Kidney tubule cell (primary cell): Measurements from ENCODE around the gene UQCRHL.
"Not testable (repeated sequence)": the region's sequence is repeated elsewhere in the genome, so short reads cannot be mapped to it uniquely, and the experiment has no call there.

Source experiments
- DNase-seq: peaks from one replicate; pipeline ENCODE4 v3.0.0-alpha.2; 2018; ENCODE audit warnings: low spot score

Gene UQCRHL

DNA sequence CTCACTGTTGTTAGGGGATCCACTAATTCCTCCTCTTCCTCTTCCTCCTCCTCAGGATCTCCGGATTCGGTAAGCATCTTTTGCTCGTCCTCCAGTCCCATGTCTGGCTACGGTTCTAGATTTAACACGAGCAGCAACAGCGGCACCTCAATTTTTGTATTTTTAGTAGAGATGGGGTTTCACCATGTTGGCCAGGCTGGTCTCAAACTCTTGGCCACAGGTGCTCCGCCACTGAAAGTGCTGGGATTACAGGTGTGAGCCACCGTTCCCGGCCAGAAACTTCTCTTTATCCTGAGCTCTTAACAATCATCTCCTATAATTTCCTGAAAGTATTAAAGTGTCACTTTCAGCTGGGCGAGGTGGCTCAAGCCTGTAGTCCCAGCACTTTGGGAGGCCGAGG, at the start of gene UQCRHL:
TSS of gene UQCRHL (minus strand) at position 101 of the 400 bp plus-strand sequence. CDS start at position 101, 0 bp downstream.
- DNase-seq, result not testable (repeated sequence)

DNA sequence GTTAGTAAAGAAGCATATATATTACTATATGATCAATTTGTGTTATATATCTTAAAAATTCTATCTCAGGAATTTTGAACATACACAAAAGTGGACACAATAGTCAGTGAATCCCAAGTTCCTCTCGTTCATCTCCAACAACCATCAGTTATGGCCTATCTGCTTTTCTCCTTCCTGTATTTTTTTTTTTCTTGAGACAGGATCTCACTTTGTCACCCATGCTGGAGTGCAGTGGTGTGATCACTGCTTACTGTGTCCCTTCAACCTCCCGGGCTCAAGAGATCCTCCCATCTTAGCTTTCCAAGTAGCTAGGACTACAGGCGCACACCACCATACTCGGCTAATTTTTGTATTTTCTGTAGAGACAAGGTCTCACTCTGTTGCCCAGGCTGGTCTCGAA, 49.4 kb upstream of the UQCRHL start:
- no peak for DNase-seq

DNA sequence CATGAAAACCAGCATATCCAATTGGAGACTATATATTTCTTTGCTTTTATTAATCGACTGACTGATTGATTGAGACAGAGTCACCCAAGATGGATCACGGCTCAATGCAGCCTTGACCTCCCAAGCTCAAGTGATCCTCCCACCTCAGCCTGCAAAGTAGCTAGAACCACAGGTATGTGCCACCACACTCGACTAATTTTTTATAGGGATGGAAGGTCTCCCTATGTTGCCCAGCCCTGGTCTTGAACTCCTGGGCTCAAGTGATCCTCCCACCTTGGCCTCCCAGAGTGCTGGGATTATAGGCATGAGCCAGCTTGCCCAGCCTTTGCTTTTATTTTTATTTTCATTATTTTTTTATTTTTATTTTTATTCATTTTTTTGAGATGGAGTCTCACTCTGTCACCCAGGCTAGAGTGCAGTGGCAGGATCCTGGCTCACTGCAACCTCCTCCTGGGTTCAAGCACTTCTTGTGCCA, 45.4 kb upstream of the UQCRHL start:
- no peak for DNase-seq

DNA sequence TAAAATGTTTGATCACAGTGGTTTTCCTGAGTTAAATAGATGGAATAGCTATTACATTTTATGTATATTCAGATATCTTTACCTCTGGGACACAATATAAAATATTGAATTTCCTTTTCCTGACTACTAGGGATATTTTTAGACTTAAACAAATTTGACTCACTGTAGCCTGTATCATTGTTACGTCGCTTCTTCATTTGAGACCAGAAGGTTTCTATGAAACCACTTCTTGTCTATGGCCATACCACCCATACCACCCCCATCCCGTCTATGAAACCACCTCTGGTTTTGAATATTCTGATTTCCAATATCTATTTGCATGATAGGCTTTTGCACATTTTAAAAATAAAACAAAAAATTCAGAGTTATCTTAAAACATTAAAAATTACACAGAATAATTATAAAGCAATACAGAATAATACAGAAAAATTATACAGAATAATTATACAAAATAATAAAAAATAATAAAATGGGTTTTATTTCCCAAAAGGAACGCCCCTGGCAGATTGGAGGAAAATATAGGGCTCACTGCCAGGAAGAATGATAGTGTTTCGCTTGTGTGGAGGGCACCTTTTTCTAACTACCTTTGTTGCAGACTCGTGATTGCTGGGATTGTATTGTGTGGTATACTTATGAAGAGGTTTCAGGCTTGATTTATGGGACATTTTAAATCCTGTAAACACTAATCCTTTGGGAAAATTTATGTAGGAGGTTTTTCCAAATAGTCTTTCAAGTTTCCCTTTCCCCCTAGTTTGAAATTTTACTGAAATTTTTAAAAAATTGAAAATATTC, 44.8 kb upstream of the UQCRHL start:
- DNase-seq, result no peak

DNA sequence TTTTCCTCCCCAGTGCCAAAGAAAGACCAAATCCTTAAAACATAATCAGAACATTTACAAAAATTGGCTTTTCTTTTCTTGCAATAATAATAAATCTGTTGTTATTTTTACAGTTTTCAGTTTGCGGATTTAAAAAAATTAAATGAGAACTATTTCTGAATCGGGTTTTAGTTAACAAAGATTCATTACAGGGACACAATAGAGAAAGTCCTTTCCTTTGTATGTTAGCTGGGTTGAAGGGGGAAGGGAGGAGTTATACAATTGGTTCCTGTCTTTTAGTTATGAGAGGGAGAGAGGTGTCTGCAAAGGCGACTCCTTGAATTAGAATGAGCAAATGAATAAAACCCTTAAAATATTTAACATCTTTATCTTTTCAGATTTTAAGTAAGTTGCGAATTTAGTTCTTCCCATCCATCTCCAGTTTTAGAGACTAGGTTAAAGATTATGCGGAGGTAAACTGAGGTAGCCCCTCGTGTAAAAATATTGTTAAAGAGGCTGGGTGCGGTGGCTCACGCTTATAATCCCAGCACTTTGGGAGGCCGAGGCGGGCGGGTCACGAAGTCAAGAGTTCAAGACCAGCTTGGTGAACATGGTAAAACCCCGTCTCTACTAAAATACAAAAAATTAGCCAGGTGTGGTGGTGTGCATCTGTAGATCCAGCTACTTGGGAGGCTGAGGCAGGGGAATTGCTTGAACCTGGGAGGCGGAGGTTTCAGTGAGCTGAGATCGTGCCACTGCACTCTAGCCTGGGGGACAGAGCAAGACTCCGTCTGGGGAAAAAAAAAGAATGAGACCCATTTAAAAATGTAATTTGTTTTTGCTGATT, 44.0 kb upstream of the UQCRHL start:
- no peak for DNase-seq

DNA sequence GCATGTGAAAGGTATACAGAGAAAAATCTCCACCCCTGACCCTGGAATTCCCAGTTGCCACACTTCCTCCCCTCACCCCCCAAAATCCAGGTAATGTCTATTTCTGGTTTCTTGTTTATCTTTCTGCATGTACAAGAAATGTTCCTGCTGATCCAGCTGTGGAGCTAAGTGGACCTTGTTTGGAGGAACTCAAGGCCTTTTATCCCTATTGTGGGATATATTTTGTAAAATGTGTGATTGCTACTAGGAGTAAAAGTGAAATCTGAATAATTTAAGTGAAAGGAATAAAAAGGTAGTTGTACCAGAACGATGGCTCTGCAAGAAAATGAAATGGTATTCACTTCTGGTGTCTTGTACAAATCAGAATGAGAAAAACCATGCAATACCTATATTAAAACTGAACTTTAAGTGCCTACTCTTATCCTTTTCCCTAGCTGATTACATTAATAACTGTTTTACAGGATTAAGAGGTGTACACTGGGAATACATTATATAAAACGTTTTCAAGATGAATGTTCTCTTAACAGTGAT, 43.1 kb upstream of the UQCRHL start:
- DNase-seq, result no peak

DNA sequence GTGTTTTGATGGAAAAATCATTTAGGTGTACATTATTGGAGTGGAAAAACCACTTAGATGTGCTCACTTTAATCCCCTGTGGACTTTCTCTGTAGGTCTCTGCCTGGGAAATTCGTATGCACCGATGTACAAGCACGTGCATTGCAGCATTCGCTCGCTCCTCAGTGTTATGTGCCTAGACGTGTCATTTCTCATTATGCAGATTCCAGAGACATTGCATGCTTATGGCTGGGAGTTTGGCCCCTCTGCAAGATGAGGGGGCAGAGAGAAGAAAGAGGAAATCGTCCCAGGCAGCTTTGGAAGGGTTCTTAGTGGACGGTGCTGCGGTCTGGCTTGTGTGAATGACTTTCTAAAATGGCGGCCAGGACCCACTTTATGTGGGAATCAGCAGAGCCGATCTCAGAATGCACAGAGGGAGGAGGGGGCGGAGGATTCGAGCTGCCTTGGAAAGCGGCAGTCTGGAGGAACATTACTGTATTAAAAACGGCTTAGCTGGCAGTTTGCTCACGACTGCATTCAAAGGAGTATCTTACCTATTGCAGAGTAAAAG, 42.4 kb upstream of the UQCRHL start:
- DNase-seq, result peak; percentile 62

DNA sequence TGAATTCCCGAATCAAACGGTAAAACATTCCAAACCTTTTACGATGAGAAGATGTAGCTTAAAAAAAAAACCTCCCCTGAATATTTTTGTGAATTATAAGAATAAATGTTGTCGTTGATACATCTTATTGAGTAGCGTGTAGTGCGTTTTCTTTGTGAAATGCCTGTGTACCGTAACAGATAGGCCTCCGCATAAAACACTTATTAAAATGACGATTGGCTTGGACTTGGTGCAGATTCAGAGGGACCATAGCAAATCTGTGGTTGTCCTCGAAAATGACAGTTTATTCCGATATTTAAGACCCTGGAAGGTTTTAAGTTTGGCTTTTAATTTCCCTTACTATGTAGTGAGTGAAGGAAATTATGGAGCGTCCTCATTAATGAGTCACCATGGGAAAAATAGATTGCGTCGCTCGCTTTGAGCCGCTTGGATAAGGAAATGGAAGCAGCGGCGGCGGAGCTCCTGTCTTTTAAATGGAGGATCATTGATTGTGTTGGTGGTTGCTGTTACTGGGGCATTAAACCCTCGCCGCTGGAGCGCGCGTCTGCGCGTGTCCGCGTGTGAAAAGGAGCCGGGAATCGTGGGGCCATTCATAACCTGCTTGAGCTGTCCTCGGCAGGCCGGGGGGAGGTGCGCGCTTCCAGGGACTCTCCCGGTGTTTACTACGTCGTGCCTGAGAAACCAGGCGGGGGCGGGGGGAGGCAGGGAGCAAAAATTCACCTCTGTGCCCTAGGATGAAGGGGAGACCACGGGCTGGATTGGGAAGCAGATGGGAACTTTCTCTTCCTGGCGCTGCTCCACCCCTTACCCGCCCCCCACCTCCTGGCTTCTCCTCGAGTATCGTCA, 41.7 kb upstream of the UQCRHL start:
- peak; percentile 93 for DNase-seq

DNA sequence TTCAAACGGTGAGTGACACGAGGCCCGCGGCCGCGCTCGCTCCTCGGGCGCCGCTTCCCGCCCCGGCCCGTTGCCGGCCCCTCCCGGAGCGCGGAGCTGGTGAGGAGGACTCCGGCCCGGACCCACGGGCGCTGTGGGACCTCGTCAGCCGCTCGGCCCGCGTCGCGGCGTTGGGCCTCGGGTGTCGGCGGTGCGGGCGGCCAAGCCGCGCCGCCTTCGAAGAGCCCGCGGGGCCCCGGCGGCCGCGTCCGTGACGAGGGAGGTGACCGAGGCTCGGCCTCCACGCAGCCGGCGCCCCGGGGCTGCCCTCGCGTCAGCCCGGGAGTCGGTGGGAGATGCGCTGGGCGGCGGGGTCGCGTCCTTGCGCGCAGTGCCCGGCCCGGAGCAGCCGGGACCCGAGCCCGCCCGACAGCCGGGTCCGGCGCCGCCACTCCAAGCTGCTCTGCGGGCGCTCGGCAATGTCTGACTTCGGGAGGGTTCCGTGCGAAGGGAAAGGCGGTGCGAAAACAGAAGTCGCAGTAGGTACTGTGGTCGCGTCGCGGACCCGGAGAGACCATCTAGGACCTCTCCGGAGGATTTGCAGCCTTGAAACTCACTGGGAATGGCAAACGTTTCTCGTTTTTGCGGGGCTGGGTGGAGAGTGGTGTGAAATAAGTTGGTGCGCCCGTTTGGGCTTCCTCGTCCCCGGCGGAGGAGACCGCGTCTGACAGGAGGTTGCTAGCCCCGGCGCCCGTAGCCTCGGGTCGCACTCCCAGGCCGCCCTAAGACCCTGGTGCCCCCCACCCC, 40.9 kb upstream of the UQCRHL start:
- peak; percentile 45 for DNase-seq

DNA sequence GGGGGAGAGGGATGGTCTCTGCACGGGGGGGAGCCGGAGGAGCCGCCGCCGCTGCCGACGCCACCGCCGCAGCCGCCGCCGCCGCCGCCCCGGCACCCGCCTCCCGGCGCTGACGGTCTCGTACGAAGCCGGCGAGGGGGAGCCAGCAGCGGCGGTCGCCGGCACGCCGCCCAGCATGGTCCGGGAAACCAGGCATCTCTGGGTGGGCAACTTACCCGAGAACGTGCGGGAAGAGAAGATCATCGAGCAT, 40.4 kb upstream of the UQCRHL start:
- no peak for DNase-seq

DNA sequence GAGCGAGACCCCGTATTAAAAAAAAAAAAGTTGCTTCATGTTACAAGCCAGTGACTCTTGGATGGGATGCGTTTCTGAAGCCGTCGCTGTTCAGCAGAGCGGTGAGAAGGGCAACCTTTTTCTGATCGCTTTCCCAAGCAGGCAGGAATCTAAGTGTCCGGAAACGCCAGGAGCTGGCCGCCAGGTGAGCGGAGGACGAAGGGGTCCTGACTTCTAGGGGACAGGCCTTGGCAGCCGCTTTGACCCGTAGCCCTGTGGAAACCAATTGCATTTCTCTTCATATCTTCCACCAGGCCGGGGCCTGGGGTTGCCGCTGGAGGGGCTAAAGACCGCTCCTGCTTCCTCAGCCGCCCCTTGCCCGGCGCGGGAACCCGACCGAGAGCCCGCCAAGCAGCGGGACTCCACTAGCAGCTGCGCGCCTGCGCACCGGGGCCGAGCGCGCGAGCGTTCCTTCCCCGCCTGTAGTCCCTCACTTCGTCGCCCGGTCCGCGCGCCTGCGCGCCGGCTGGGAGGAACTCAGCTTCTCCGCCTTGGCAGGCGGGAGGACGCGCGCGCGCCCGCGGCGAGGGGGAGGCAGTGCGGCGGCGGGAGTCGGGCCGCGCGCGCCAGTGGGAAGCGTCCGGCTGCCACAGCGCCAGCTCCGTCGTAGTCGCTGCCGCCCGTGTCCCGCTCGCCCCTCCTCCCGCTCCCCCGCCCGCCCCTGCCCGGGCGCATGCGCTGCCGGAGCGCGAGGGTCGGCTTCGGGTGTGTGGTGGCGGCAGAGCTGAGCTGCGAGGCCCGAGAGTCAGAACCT, 39.8 kb upstream of the UQCRHL start, which contains the start of gene SPEN:
TSS of gene SPEN (plus strand) at position 608 of the 793 bp plus-strand sequence. CDS start 361 bp downstream, outside the sequence.
- peak; percentile 98 for DNase-seq

DNA sequence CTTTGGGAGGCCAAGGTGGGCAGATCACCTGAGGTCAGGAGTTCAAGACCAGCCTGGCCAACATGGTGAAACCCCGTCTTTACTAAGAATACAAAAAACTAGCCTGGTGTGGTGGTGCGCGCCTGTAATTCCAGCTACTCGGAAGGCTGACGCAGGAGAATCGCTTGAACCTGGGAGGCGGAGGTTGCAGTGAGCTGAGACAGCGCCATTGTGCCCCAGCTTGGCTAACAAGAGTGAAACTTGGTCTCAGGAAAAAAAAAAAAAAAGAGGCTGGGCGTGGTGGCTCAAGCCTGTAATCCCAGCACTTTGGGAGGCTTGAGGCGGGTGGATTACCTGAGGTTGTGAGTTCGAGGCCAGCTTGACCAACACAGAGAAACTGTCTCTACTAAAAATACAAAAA, 38.6 kb upstream of the UQCRHL start:
- not testable (repeated sequence) for DNase-seq

DNA sequence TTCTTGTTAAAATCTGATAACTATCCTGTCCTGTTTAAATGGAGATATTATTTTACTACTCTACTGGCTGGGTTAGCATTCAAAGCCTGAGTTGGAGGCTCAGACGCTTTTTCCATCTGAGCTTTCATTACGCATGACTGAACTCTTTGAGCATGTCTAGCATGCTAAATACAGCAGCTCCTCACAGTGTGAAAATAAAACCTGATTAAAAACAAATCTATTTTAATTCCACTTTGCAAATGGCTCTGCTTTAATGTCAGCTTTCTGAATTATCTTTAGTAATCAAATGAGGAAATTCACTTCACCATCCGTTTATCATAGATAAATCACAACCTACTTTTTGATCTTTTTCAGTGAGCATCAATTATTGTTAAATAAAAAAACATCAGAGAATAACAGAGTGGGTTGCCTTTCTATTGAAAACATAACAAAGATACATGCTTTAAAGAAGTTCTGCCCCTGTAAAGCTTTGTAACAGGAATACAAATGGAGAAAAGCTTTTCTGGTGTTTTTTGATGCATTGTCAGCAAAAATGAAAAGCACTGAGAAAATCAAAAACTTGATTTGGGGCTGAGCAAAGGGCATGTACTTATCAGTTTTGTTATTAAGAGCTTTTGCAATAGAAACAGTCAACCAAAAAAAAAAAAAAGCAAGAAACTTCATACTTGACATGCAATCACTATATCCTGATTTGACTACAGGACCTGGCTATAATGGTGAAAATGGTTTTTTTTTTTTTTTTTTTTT, 36.5 kb upstream of the UQCRHL start:
- peak; percentile 37 for DNase-seq

DNA sequence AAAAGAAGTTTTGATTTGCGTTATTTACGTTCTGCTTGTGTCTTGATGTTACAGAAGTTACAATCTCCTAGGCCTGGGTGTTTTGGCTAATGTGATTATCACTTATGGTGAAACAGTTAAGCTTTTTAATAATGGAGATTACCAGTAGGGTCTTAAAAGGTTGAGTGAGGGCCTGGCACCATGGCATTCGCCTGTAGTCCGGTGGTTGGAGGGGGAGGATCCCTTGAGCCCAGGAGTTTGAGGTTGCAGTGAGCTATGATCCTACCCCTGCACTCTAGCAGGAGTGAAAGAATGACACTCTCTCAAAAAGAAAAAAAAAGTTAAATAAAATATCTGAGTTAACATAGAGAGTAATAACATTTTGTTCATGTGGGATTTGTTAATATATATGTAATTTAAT, 31.3 kb upstream of the UQCRHL start:
- DNase-seq, result no peak

DNA sequence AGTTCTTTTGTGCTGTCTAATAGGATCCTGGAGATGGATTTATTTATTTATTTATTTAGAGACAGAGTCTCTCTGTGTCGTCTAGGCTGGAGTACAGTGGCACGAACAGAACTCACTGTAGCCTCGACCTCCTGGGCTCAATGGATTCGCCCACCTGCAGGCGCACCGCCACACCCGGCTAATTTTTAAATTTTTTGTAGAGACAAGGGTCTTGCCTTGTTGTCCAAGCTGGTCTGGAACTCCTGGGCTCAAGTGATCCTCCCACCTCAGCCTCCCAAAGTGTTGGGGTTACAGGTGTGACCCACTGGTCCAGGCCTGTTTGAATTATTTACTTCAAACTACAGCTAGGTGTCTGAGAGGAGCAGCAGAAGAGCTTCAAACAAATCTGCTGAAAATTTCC, 30.5 kb upstream of the UQCRHL start:
- DNase-seq, result no peak

DNA sequence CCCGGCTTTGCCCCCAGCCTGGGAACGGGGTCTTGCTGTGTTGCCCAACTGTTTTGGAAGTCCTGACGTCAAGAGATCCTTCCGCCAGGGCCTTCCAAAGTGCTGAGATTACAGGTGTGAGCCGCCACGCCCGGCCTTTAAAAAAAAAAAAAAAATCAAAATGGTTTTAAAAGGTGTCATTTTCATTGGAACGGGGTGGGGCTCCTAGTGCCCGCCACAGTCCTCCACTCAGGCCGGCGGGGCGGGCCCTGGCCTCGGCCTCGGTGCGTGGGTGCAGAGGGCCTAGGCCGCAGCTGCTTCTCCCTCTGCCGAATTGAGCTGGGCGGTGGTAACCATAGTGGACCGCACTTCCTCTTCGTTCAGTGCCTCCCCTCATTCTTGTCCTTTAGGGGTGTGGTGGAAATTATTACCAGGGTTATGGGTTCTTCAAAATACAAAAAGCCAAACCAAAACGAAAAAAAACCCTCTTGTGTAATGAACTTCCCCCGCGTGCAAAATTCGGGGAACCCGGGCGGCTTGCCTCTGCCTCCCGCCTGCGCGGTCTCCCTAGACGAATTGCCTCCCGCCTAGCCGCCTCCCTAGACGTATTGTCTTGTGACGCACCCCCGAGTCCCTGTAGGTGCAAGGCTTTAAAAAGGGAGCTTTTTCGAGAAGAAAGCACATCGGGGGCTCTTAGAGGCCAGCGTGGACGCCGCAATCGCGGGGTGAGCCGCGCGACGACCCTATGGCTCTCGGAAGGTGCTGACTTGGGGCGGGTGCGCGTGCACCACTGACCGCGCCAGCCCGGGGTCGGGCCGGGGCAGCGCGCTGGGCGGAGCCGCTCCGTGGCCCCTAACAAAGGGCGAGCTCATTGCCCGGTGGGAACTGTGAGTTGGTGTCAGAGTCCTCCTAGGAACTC, 29.6 kb upstream of the UQCRHL start:
- no peak for DNase-seq

DNA sequence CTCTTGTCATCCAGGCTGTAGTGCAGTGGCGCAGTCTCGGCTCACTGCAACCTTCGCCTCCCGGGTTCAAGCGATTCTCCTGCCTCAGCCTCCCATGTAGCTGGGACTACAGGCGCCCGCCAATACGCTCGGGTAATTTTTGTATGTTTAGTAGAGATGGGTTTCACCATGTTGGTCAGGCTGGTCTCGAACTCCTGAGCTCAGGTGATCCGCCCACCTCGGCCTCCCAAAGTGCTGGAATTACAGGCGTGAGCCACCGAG, 29.0 kb upstream of the UQCRHL start:
- not testable (repeated sequence) for DNase-seq

DNA sequence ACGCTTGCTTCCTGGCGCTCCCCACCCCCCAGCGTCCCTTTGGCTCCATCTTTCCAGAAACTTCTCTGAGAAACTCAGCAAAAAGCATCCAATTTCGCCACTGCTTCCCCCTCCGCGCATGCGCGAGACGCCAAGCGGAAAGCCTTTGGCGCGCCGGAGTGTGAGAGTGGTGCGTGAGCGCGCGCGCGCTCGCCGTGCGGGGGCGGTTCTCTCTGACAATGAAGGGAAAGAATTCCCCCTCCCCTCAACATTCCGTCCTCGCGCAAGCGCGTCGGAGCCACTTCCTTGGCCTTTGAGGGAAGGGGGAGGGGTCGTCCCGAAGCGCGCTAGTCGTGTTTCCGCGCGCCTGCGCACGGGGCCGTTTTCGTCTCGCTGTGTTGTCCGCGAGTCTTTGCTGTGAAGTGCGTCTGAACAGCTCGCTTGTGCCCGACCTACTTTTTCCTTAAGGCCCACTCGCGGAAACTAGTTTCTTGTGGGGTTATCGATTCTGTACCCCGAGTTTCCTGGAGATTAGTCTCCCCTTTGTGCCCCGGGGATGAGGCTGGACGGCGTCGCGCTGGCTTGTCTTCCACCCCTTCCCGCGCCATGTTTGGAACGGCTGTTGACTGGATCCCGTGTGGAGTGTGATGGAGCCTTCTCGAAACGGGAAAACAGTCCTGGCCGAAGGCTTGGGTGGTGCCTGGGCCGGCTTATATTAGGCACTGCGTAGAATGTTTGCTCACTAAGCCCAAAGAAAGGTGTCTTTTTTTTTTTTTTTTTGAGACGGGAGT, 28.5 kb upstream of the UQCRHL start:
- DNase-seq, result peak; percentile 99
